Skeletal muscle tissue (tissue), 4 donors: ENCODE data around the gene VWA1. TPM values are rescaled to one million over a fixed set of nuclear protein-coding genes. Genes with fewer than 3 reads are reported as not detected.

Source experiments
- H3K27ac ChIP-seq: one replicate; pipeline ENCODE4 v1.7.0; 2013; ENCODE audit warnings: mild to moderate bottlenecking, low read depth, low read length, inconsistent platforms
- H3K27me3 ChIP-seq, 3 donors: one replicate each; pipeline ENCODE4 v1.7.0; 2013; ENCODE audit warnings: low read length in 3 of 3; ENCODE audit not compliant: control insufficient read depth in 3 of 3, insufficient read depth in 3 of 3
- H3K36me3 ChIP-seq, 3 donors: one replicate each; pipeline ENCODE4 v1.7.0; 2013; ENCODE audit warnings: low read length in 3 of 3; ENCODE audit not compliant: control insufficient read depth in 3 of 3, insufficient read depth in 3 of 3
- H3K4me1 ChIP-seq, 3 donors: one replicate each; pipeline ENCODE4 v1.7.0; 2013; ENCODE audit warnings: low read length in 3 of 3, mild to moderate bottlenecking in 3 of 3; ENCODE audit not compliant: control insufficient read depth in 3 of 3, insufficient read depth in 3 of 3
- H3K4me3 ChIP-seq, 3 donors: one replicate each; pipeline ENCODE4 v1.7.0; 2013; ENCODE audit warnings: low read length in 3 of 3
- H3K9ac ChIP-seq, 3 donors: one replicate each; pipeline ENCODE4 v1.7.0; 2013; ENCODE audit warnings: low read length in 3 of 3, mild to moderate bottlenecking in 3 of 3, moderate library complexity in 2 of 3, low read depth in 1 of 3
- H3K9me3 ChIP-seq, 3 donors: one replicate each; pipeline ENCODE4 v1.7.0; 2013; ENCODE audit warnings: low read length in 3 of 3; ENCODE audit not compliant: control insufficient read depth in 3 of 3
- total RNA-seq: library from RNA; depleted of rRNA; stranded (reverse); fragments of >200 nt; gene quantifications from one replicate; pipeline ENCODE4 v1.2.3, GENCODE V29; 2014
- donor health status: Osteomylitis.

Gene VWA1
- total RNA-seq, 1 donor from 2014 or later = 11.0 TPM

DNA sequence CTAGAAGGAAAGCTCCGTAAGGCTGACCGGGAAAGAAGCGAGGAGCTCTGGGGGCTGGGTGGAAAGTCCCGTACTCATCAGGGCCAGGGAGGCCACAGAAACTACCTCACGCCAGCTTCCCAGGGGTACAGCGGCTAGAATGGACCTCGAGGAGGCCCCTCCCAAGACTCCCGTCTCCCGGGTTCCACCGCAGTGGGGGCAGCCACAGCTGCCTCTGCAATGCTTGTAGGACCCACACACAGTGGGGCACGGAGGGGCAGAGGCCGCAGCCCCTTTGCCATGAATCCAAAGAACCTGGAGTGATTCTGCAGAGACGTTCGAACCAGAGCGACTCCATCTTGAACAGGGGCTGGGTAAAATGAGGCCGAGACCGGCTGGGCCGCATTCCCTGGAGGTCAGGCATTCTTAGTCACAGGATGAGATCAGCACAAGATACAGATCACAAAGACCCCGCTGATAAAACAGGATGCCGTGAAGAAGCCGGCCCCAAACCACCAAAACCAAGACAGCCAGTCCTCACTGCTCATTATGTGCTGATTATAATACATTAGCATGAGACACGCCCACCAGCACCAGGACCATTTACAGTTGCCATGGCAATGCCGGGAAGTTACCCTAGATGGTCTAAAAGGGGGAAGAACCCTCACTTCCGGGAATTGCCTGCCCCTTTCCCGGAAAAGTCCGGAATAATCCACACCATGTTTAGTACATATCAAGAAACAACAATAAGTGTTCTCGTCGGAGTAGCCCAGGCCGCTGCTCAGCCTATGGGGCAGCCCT, 12.8 kb upstream of the VWA1 start:
- Histone ChIP-seq H3K27me3 (peaks cover 0 to 13% (median 0%) of the 10 kb centered on the region in 3 donors), H3K4me3 (no peak overlapping the region), H3K27ac (no peak overlapping the region), H3K9ac (no peak overlapping the region), H3K9me3 (no peaks in the 10 kb centered on the region), H3K4me1 (peaks cover 0 to 5% (median 2%) of the 10 kb centered on the region in 3 donors), H3K36me3 (no peaks in the 10 kb centered on the region)

DNA sequence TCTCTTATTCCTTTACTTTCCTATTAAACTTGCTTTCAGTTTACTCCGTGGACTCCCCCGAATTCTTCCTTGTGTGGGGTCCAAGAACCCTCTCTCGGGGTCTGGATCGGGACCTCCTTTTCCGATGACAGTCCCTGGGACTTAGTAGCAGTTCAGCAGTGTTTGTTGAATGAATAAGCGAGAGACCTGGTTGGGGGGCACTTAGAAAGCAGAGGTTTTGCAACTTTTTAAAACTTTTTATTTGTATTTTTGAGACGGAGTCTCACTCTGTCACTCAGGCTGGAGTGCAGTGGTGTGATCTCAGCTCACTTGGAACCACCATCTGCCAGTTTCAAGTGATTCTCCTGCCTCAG, 12.3 kb upstream of the VWA1 start:
- peaks cover 0 to 15% (median 2%) of the 10 kb centered on the region in 3 donors for H3K27me3 ChIP-seq
- H3K4me3 ChIP-seq = no peak overlapping the region
- H3K4me1 ChIP-seq = peaks cover 0 to 5% (median 2%) of the 10 kb centered on the region in 3 donors
- H3K9me3 ChIP-seq = no peaks in the 10 kb centered on the region
- H3K27ac ChIP-seq = no peak overlapping the region
- H3K9ac ChIP-seq = no peak overlapping the region
- no peaks in the 10 kb centered on the region for H3K36me3 ChIP-seq

DNA sequence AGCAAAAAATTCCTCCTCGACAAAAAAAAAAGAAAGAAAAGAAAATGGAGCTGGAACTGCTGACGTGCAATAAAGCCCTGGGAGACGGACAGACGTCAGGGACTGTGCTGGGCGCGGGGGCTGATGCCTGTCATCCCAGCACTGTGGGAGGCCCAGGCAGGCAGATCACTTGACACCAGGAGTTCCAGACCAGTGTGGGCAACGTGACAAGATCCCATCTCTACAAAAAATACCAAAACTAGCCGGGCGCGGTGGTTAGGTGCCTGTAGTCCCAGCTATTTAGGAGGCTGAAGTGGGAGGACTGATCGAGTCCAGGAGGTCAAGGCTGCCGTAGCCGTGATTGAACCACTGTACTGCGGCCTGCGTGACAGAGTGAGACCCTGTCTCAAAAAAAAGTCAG, 10.8 kb upstream of the VWA1 start:
- Histone ChIP-seq H3K4me3 (no peak overlapping the region), H3K9me3 (no peaks in the 10 kb centered on the region), H3K27me3 (peaks cover 0 to 19% (median 5%) of the 10 kb centered on the region in 3 donors), H3K9ac (no peak overlapping the region), H3K4me1 (peaks cover 3 to 8% (median 4%) of the 10 kb centered on the region in 3 donors), H3K27ac (no peak overlapping the region), H3K36me3 (no peaks in the 10 kb centered on the region)

DNA sequence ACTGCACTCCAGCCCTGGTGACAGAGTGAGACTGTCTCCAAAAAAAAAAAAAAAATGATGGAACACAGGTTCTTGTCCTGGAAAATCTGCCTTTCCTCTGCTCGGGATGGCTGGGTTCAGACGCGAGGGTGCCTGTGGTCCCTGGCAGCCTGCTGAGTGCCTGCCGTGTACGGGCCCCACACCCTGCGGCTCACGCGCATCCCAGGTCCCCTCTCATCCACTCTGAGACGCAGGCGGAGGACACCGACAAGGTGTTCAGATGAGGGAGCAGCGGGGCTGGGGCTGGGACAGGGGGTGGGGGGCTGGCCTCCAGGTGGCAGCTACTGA, 10.1 kb upstream of the VWA1 start:
- Histone ChIP-seq H3K4me3 (no peak overlapping the region), H3K27ac (no peak overlapping the region), H3K36me3 (no peaks in the 10 kb centered on the region), H3K4me1 (peaks cover 9 to 15% (median 10%) of the 10 kb centered on the region in 3 donors), H3K9ac (no peak overlapping the region), H3K9me3 (no peaks in the 10 kb centered on the region), H3K27me3 (peaks cover 0 to 22% (median 5%) of the 10 kb centered on the region in 3 donors)

DNA sequence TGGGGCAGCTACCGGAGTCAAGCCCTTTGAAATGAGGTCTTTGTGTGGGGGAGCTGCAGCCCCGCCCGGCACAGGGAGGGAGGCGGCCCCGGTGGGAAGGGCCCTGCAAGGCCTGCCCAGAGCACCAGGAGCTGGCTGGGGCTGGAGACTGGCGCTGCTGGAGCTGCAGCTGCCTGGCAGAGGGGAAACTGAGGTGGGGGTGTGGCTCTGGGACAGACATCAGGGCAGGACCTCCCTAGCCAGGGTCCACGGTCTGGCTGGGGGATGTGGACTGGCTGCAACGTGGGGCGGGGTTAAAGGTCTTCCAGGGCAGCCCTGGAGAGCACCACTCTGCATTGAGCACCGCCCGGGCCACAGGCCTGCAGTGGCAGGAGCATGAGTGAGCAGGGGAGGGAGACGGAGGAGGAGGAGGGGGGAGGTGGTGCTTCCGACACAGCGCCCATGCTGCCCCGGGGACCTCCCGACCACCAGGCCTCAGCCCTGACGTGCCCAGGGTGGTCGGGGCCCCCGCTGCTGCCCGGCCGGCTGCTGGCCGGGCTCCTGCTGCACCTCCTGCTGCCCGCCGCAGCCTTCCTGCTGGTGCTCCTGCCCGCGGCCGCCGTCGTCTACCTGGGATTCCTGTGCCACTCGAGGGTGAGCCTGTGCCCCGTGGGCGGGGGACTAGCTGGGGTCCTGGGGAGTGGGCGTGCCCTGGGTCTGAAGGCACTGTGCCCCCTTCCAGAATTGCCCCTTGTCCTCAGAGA, 9.6 kb upstream of the VWA1 start:
- Histone ChIP-seq H3K4me1 (peaks cover 10 to 14% (median 13%) of the 10 kb centered on the region in 3 donors), H3K9me3 (no peaks in the 10 kb centered on the region), H3K27me3 (peaks cover 0 to 18% (median 5%) of the 10 kb centered on the region in 3 donors), H3K9ac (no peak overlapping the region), H3K27ac (no peak overlapping the region), H3K36me3 (no peaks in the 10 kb centered on the region), H3K4me3 (no peak overlapping the region)

DNA sequence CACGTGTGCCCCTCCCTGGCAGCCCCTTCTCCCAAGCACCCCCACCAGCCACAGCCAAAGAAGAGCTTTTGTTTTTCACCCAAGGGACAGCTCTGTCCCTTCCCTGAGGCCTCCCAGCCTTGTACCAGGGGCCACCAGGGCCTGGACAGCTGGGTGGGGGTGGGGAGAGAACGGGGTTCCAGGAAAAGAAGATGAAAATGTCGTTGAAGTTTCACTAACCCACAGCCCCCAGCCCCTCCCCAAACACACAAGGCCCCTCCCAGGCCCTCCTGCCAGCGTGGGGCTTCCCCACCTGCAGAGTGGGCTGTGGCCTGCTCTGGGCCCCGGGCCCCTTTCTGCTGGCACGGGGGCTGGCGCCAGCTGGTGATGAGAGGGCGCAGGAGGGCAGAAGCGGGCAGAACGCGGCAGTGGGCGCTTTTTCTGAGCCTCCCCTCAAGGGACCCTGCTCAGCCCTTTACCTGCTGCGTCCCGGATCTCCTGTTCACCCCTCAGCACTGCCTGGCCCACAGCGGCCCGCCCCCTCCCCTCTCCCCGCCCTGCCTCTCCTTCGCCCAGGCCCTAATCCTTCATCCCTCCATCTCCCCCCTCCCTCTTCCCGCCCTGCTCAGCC, 8.9 kb upstream of the VWA1 start:
- Histone ChIP-seq H3K9me3 (no peaks in the 10 kb centered on the region), H3K27ac (no peak overlapping the region), H3K27me3 (peaks cover 0 to 12% (median 5%) of the 10 kb centered on the region in 3 donors), H3K9ac (no peak overlapping the region), H3K4me3 (no peak overlapping the region), H3K36me3 (no peaks in the 10 kb centered on the region), H3K4me1 (peaks cover 13 to 15% (median 15%) of the 10 kb centered on the region in 3 donors)

DNA sequence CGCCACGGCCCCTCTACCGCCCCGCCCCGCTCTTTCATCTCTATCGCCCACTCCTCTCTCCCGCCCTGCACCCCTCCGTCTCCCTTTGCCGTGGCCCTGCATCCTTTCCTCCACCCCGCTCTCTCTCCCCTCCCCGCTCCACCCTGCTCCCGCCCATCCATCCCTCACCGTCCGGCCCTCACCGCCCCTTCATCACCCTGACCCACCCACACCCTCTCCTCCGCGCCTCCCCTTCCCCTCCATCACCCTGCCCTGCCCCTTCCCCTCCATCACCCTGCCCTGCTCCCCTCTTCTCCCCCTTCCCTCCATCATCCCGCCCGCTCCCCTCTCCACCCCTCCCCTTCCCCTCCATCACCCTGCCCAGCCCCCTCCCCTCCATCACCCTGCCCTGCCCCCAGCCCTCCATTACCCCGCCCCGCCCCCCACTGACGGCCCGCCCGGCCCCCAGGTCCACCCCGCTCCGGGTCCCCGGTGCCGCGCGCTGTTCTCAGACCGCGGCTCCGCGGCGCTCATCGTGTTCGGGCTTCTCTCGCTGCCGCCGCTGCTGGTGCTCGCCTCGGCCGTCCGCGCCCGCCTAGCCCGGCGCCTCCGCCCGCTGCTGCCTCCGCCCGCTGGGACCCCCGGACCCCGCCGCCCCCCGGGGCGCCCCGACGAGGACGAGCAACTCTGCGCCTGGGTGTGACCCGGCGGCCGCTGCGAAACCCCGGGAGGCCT, 8.2 kb upstream of the VWA1 start:
- H3K9ac ChIP-seq = no peak overlapping the region
- H3K9me3 ChIP-seq = no peaks in the 10 kb centered on the region
- H3K4me3 ChIP-seq = no peak overlapping the region
- H3K4me1 ChIP-seq = peaks cover 18 to 22% (median 21%) of the 10 kb centered on the region in 3 donors
- H3K36me3 ChIP-seq = no peaks in the 10 kb centered on the region
- no peak overlapping the region for H3K27ac ChIP-seq
- peaks cover 0 to 12% (median 5%) of the 10 kb centered on the region in 3 donors for H3K27me3 ChIP-seq

DNA sequence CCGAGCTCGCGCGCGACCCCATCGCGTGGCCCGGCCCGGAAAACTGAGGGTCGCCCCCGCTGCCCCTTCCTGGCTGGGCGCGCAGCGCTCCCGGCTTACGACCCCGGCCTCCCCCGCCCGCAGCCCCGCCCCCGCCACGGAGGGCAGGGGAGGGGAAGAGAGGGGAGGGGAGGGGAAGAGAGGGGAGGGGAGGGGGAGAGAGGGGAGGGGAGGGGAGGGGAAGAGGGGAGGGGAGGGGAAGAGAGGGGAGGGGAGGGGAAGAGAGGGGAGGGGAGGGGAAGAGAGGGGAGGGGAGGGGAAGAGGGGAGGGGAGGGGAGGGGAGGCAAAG, 7.7 kb upstream of the VWA1 start:
- Histone ChIP-seq H3K27me3 (peaks cover 0 to 12% (median 5%) of the 10 kb centered on the region in 3 donors), H3K4me1 (peaks cover 18 to 27% (median 27%) of the 10 kb centered on the region in 3 donors), H3K27ac (no peak overlapping the region), H3K36me3 (no peaks in the 10 kb centered on the region), H3K9ac (no peak overlapping the region), H3K9me3 (no peaks in the 10 kb centered on the region), H3K4me3 (no peak overlapping the region)

DNA sequence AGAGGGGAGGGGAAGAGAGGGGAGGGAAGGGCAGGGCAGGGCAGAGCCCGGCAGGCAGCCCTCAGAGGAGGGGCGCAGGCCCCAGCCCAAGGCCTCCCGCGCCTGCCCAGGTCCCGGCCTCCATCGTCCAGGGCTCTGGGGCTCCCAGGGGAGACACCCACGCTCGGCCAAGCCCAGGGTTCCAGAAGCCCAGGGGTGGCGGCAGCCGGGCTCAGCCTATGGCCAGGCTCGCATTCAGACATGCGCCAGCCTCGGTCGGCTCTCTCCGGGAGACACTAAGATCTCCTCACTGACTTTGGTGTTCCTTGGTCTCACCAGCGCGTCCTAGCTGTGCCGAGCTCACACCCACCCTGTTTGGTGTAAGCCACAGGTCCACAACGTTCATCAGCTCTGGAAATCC, 7.3 kb upstream of the VWA1 start:
- Histone ChIP-seq H3K9ac (no peak overlapping the region), H3K9me3 (no peaks in the 10 kb centered on the region), H3K4me1 (peaks cover 22 to 31% (median 31%) of the 10 kb centered on the region in 3 donors), H3K4me3 (no peak overlapping the region), H3K27ac (no peak overlapping the region), H3K27me3 (peaks cover 0 to 12% (median 5%) of the 10 kb centered on the region in 3 donors), H3K36me3 (no peaks in the 10 kb centered on the region)
